K562 (cell line): ENCODE results near the gene CIAO3. TPM values are rescaled to one million over a fixed set of nuclear protein-coding genes. Genes with fewer than 3 reads are reported as not detected.
A peak's percentile ranks its signal among the peaks of the same experiment; 100 is the strongest.

ENCODE experiments used
- ATAC-seq: fragments of 200-7000 bp; cut with Tn5 transposase; 3 replicates; pipeline ENCODE4 v1.9.1; 2020; ENCODE audit warnings: moderate library complexity
- BruUV-seq: library from RNA; stranded (reverse); fragments of 400-500 nt; replicated peaks from 2 replicates; lab custom pipeline; 2021; lab: Mats Ljungman, UMichigan
- CTCF ChIA-PET: fragments of 300-600 bp; formaldehyde crosslinking; extraction: SDS; loops from one replicate; lab custom pipeline; 2021; ENCODE audit warnings: low intra/inter-chr PET ratio; lab: Yijun Ruan, JAX
- POLR2A ChIA-PET: fragments of 300-600, 350-650 bp; sonication (Branson Sonifier 250); formaldehyde crosslinking; extraction: SDS; loops from one replicate; lab custom pipeline; 2021; ENCODE audit warnings: antibody characterized with exemption, inconsistent platforms; lab: Yijun Ruan, JAX
- DNase-seq, 4 experiments: peaks; one replicate each; pipeline versions ENCODE4 v3.0.0 to v3.0.0-alpha.2; 2011 to 2018; ENCODE audit warnings: low spot score in 3 of 4, mixed read lengths in 3 of 4; ENCODE audit errors: extremely low read depth in 1 of 4
- FAIRE-seq: peaks from 2 replicates; lab custom pipeline; 2011; peaks lifted over from hg19 to GRCh38; lab: Jason Lieb, UNC
- H2AFZ ChIP-seq: 2 replicates; pipeline ENCODE4 v1.6.0; 2011; ENCODE audit warnings: low read depth, low read length, control low read depth, inconsistent platforms
- H3K27ac ChIP-seq: fragments of 200-600 bp; 3 replicates; pipeline ENCODE4 v1.8.0; 2011; ENCODE audit warnings: low read depth, mild to moderate bottlenecking, control low read depth, inconsistent platforms, low read length, moderate library complexity, mixed read lengths; ENCODE audit errors: extremely low read depth
- H3K27me3 ChIP-seq, 2 experiments: fragments of 300-600 bp in 1 of 2; 2 replicates in 1 of 2; 3 replicates in 1 of 2; pipeline versions ENCODE4 v1.6.0 to v1.8.0; 2011; ENCODE audit warnings: inconsistent platforms in 2 of 2, low read length in 2 of 2, mild to moderate bottlenecking in 1 of 2, mixed read lengths in 1 of 2, moderate library complexity in 1 of 2; ENCODE audit not compliant: control insufficient read depth in 2 of 2, insufficient read depth in 2 of 2
- H3K36me3 ChIP-seq: fragments of 300-600 bp; 3 replicates; pipeline ENCODE4 v1.8.0; 2011; ENCODE audit warnings: mild to moderate bottlenecking, low read length, inconsistent platforms; ENCODE audit not compliant: control insufficient read depth, insufficient read depth
- H3K4me1 ChIP-seq, 2 experiments: fragments of 200-600 bp in 1 of 2; replicated peaks in 1 of 2; 2 replicates in 1 of 2; 3 replicates in 1 of 2; pipeline versions ENCODE4 v1.5.1 to v1.8.0; 2011; ENCODE audit warnings: inconsistent platforms in 2 of 2, low read length in 2 of 2, mild to moderate bottlenecking in 1 of 2, mixed read lengths in 1 of 2, moderate library complexity in 1 of 2; ENCODE audit not compliant: control insufficient read depth in 2 of 2, insufficient read depth in 2 of 2
- H3K4me2 ChIP-seq: 2 replicates; pipeline ENCODE4 v1.6.1; 2011; ENCODE audit warnings: low read length, control low read depth, inconsistent platforms, mixed read lengths; ENCODE audit not compliant: insufficient read depth
- H3K4me3 ChIP-seq: fragments of 200-600 bp; sonication (generic), shearing (Covaris generic); 2 replicates; pipeline ENCODE4 v1.5.1; 2016; ENCODE audit warnings: control low read depth, inconsistent platforms
- H3K79me2 ChIP-seq: fragments of 200-600 bp; 3 replicates; pipeline ENCODE4 v1.8.0; 2011; ENCODE audit warnings: low read length, inconsistent platforms; ENCODE audit not compliant: control insufficient read depth, insufficient read depth
- H3K9ac ChIP-seq, 2 experiments: 2 replicates each; pipeline versions ENCODE4 v1.6.0 to v1.6.1; 2011; ENCODE audit warnings: low read depth in 2 of 2, low read length in 2 of 2, control low read depth in 1 of 2, inconsistent platforms in 1 of 2, mild to moderate bottlenecking in 1 of 2, mixed read lengths in 1 of 2; ENCODE audit not compliant: insufficient read depth in 1 of 2
- H3K9me1 ChIP-seq: one replicate; pipeline ENCODE4 v1.6.0; 2011; ENCODE audit warnings: inconsistent platforms, mild to moderate bottlenecking, low read length, moderate library complexity; ENCODE audit not compliant: control insufficient read depth, insufficient read depth
- H3K9me3 ChIP-seq: replicated peaks from 2 replicates; pipeline ENCODE4 v1.5.1; 2011; ENCODE audit warnings: low read depth, low read length, inconsistent platforms; ENCODE audit not compliant: control insufficient read depth, insufficient read depth
- H4K20me1 ChIP-seq: replicated peaks from 2 replicates; pipeline ENCODE4 v1.6.1; 2011; ENCODE audit warnings: low read length, inconsistent platforms, mixed read lengths; ENCODE audit not compliant: control insufficient read depth, insufficient read depth
- BCL6 ChIP-seq: fragments of 250-450 bp; sonication (Bioruptor Pico); IDR thresholded peaks from 2 replicates; pipeline ENCODE4 v1.4.0; 2020
- DIDO1 ChIP-seq: fragments of 450-650 bp; IDR thresholded peaks from 2 replicates; pipeline ENCODE4 v1.6.1; 2016; ENCODE audit warnings: low read depth, missing biosample characterization, missing genetic modification characterization
- FIP1L1 ChIP-seq: fragments of 200-400 bp; formaldehyde crosslinking; IDR thresholded peaks from 2 replicates; pipeline ENCODE4 v1.6.1; 2018; ENCODE audit warnings: mild to moderate bottlenecking, low read depth, low read length; ENCODE audit not compliant: poor library complexity, severe bottlenecking
- HDAC1 ChIP-seq, 2 experiments: fragments of 450-650 bp; IDR thresholded peaks; 2 replicates each; pipeline ENCODE4 v1.6.1; 2016 to 2017; ENCODE audit warnings: inconsistent platforms in 1 of 2, mild to moderate bottlenecking in 1 of 2, moderate library complexity in 1 of 2
- POLR2G ChIP-seq: fragments of 200-400 bp; formaldehyde crosslinking; IDR thresholded peaks from 2 replicates; pipeline ENCODE4 v1.6.1; 2017; ENCODE audit warnings: low read depth, mild to moderate bottlenecking, antibody characterized with exemption, low read length, moderate library complexity
- SMC3 ChIP-seq: conservative IDR thresholded peaks from 2 replicates; pipeline ENCODE4 v1.6.1; 2011; ENCODE audit warnings: low read depth, low read length, improper control_type of control experiment; ENCODE audit not compliant: insufficient read depth
- TGIF2 ChIP-seq: sonication (generic); formaldehyde crosslinking; IDR thresholded peaks from 2 replicates; pipeline ENCODE4 v1.8.1; 2022; ENCODE audit warnings: mild to moderate bottlenecking, missing genetic modification reagents, moderate library complexity
- ZFX ChIP-seq: sonication (generic); formaldehyde crosslinking; IDR thresholded peaks from 2 replicates; pipeline ENCODE4 v1.8.0; 2022; ENCODE audit warnings: mild to moderate bottlenecking, missing genetic modification reagents, moderate library complexity
- WGBS: fragments of 100-300 bp; shearing (Covaris generic); methylation state at CpG from one replicate; pipeline ENCODE4 v1.1.6; 2016; ENCODE audit warnings: low coverage, mixed read lengths; ENCODE audit not compliant: insufficient coverage; ENCODE audit errors: missing lambda C conversion rate; 5-methylcytosine and 5-hydroxymethylcytosine counted together
- in situ Hi-C: fragments of 300-500 bp; cut with MboI; formaldehyde crosslinking; loops from 4 replicates; pipeline ENCODE4 v1.15.0; 2018; ENCODE audit warnings: inconsistent platforms, mixed read lengths
- intact Hi-C: fragments of 100-400 bp; cut with micrococcal nuclease; formaldehyde crosslinking; loops from 2 replicates; pipeline ENCODE4 v1.14.2; 2022
- polyA plus RNA-seq, 8 experiments: library from polyadenylated mRNA; depleted of rRNA in 4 of 8; stranded (reverse) in 5 of 8; unstranded in 3 of 8; fragments of >200 nt; fragmentation: Nextera tagmentation in 2 of 8; fragmentation: Illumina TruSeq in 1 of 8; extraction: Ambion mirVana in 2 of 8; extraction: Trizol in 1 of 8; gene quantifications; 2 replicates each; pipeline versions ENCODE4 v1.2.1 to v1.2.3, GENCODE V29; 2011 to 2014; ENCODE audit warnings: inconsistent platforms in 1 of 8, missing spikeins in 1 of 8
- total RNA-seq, 7 experiments: library from RNA; depleted of rRNA in 6 of 7; stranded (reverse); fragments of >200 nt in 6 of 7; fragmentation: Illumina TruSeq in 2 of 7; extraction: Trizol in 2 of 7; gene quantifications; 2 replicates each; pipeline versions ENCODE4 v1.2.1 to v1.2.3, GENCODE V29; 2011 to 2021; ENCODE audit warnings: low replicate concordance in 1 of 7
- TF ChIP-seq, protein P1 (sequence below), 3 experiments: fragments of 200-800 bp in 1 of 3; sonication (Bioruptor generic) in 1 of 3; sonication (generic) in 1 of 3; formaldehyde crosslinking in 1 of 3; IDR thresholded peaks; 2 replicates each; pipeline versions ENCODE4 v1.6.1 to v1.8.0; 2016 to 2022; ENCODE audit warnings: mild to moderate bottlenecking in 2 of 3, missing compliant biosample characterization in 2 of 3, missing genetic modification characterization in 2 of 3, missing genetic modification reagents in 1 of 3
- TF ChIP-seq, protein P2 (sequence below): fragments of 450-650 bp; IDR thresholded peaks from 2 replicates; pipeline ENCODE4 v1.6.1; 2016; ENCODE audit warnings: antibody characterized with exemption
- TF ChIP-seq, protein P3 (sequence below), 3 experiments: IDR thresholded peaks in 2 of 3; conservative IDR thresholded peaks in 1 of 3; 2 replicates each; pipeline ENCODE4 v1.5.1; 2011 to 2012; ENCODE audit warnings: low read length in 3 of 3, mild to moderate bottlenecking in 3 of 3, control low read depth in 2 of 3, improper control_type of control experiment in 1 of 3, inconsistent platforms in 1 of 3, low read depth in 1 of 3, mixed read lengths in 1 of 3, moderate library complexity in 1 of 3; ENCODE audit not compliant: insufficient read depth in 2 of 3
- TF ChIP-seq, protein P4 (sequence below): IDR thresholded peaks from 2 replicates; pipeline ENCODE4 v1.6.1; 2011; ENCODE audit warnings: borderline replicate concordance, low read depth, mild to moderate bottlenecking, moderate library complexity, low read length; ENCODE audit not compliant: insufficient read depth, poor library complexity, severe bottlenecking

CIAO3 gene
- total and polyA plus RNA-seq, 9 of the 15 experiments (the other 6 are each of a cell fraction or from before 2014, with no cell fraction given), result 2.2 to 35.6 (median 18.7) TPM

DNA sequence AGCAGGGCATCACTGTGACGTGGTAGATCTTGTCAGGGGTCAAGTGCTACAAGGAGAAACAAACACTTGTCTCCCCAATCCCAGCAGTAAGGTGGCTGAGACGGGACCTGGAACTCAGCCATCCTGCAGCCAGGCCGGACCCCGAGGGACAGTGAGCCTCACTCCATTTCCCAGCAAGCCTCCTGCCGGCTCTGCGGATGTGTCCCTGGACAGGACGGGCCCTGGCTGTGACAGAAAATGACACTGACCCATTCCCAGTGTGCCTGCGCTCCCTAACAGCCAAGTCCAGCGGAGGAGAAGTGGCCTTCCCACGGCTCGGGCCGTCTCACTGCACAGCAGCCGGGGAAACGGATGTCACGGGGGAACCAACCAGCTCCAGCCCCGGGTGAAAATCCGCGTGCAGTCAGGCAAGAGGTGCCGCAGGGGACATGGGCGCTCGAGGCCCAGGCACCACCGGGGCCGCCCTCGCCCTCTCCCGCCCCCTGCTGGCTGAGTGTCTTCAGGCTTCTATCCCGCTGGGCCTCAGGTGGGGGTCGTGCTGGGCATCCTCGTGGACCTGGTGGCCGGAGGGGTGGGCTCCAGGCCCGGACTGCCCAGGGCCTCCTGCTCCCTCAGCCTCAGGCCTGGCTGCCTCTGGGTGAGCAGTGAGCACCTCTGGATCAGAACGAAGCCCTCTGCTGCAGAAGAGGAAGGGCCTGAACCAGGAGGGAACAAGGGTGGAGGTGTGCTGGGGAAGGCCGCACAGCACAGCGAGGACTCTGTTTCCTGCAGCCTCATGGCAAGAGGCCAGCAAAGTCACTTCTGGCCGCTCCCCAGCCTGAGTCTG is 7.2 kb downstream of the CIAO3 start:
- H3K79me2 ChIP-seq, result peaks cover 15% of the 10 kb centered on the region
- FAIRE-seq, result no peak
- H3K27ac ChIP-seq, result no peak overlapping the region
- peaks cover 13 to 96% of the 10 kb centered on the region in 2 experiments for H3K4me1 ChIP-seq
- intact Hi-C loops (no loop called here), in situ Hi-C loops (no loop called here)
- peaks cover 6% of the 10 kb centered on the region for H3K9me1 ChIP-seq
- H2AFZ ChIP-seq, result no peak overlapping the region
- DNase-seq, result peak; percentile 48 to 61 (median 56)
- peak overlapping the region in 1 of 2 experiments; percentile 89; a peak in 2 of 4 replicates for H3K9ac ChIP-seq
- H3K36me3 ChIP-seq, result peaks cover 87% of the 10 kb centered on the region; the same call in 2 of the 3 replicates
- no peak overlapping the region for H3K4me2 ChIP-seq
- ATAC-seq, result peak; percentile 71
- no peaks in the 10 kb centered on the region for H3K9me3 ChIP-seq
- CTCF ChIA-PET, result interaction anchor here (0.6 kb wide), 1 partner anchor 52 kb away, joined by 3 read pairs; no protein-coding TSS in a partner anchor
- H3K27me3 ChIP-seq, result no peaks in the 10 kb centered on the region
- no peak overlapping the region for H3K4me3 ChIP-seq
- no peaks in the 10 kb centered on the region; the same call in 1 of the 2 replicates for H4K20me1 ChIP-seq
- BruUV-seq, result no TSS peak
- WGBS, result 78% methylated on average over 19 of the region's 34 CpGs
- POLR2A ChIA-PET, result interaction anchor here (0.6 kb wide), 1 partner anchor 88 kb away, joined by 3 read pairs; no protein-coding TSS in a partner anchor
- TF ChIP-seq HDAC1 (IDR thresholded peaks at IDR 0.05) (0 out of 4 replicates have a peak, but pooled peaks of 1 of the 2 experiments have one; percentile 17), TGIF2 (CRISPR knock-in tag) (no peak), SMC3 (0 out of 2 replicates have a peak, but pooled peaks have one; percentile 16), ZFX (peak; percentile 33), POLR2G (peak; percentile 48; the same call in 1 of the 2 replicates), FIP1L1 (peak; percentile 73), DIDO1 (tag) (no peak), BCL6 (CRISPR knock-in tag) (no peak)
- TF ChIP-seq, protein P1, sequence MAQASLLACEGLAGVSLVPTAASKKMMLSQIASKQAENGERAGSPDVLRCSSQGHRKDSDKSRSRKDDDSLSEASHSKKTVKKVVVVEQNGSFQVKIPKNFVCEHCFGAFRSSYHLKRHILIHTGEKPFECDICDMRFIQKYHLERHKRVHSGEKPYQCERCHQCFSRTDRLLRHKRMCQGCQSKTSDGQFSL (CRISPR knock-in tag; IDR thresholded peaks at IDR 0.05), result 0 out of 2 replicates have a peak, but pooled peaks have one; percentile 32
- TF ChIP-seq, protein P1 (tag; IDR thresholded peaks at IDR 0.05), result no peak
- TF ChIP-seq, protein P2, sequence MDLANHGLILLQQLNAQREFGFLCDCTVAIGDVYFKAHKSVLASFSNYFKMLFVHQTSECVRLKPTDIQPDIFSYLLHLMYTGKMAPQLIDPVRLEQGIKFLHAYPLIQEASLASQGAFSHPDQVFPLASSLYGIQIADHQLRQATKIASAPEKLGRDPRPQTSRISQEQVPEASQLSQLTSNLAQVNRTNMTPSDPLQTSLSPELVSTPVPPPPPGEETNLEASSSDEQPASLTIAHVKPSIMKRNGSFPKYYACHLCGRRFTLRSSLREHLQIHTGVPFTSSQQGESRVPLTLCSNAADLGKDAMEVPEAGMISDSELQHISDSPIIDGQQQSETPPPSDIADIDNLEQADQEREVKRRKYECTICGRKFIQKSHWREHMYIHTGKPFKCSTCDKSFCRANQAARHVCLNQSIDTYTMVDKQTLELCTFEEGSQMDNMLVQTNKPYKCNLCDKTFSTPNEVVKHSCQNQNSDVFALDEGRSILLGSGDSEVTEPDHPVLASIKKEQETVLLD, result 0 out of 2 replicates have a peak, but pooled peaks have one; percentile 34
- TF ChIP-seq, protein P3, sequence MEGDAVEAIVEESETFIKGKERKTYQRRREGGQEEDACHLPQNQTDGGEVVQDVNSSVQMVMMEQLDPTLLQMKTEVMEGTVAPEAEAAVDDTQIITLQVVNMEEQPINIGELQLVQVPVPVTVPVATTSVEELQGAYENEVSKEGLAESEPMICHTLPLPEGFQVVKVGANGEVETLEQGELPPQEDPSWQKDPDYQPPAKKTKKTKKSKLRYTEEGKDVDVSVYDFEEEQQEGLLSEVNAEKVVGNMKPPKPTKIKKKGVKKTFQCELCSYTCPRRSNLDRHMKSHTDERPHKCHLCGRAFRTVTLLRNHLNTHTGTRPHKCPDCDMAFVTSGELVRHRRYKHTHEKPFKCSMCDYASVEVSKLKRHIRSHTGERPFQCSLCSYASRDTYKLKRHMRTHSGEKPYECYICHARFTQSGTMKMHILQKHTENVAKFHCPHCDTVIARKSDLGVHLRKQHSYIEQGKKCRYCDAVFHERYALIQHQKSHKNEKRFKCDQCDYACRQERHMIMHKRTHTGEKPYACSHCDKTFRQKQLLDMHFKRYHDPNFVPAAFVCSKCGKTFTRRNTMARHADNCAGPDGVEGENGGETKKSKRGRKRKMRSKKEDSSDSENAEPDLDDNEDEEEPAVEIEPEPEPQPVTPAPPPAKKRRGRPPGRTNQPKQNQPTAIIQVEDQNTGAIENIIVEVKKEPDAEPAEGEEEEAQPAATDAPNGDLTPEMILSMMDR (IDR thresholded peaks at IDR 0.05 in 2 of 3, conservative IDR thresholded peaks at IDR 0.05 in 1 of 3; ENCODE audit: insufficient read depth in 2 of 3, low read depth in 1 of 3, low read length in 3 of 3), result peak; percentile 59 to 79 (median 74)
- TF ChIP-seq, protein P4, sequence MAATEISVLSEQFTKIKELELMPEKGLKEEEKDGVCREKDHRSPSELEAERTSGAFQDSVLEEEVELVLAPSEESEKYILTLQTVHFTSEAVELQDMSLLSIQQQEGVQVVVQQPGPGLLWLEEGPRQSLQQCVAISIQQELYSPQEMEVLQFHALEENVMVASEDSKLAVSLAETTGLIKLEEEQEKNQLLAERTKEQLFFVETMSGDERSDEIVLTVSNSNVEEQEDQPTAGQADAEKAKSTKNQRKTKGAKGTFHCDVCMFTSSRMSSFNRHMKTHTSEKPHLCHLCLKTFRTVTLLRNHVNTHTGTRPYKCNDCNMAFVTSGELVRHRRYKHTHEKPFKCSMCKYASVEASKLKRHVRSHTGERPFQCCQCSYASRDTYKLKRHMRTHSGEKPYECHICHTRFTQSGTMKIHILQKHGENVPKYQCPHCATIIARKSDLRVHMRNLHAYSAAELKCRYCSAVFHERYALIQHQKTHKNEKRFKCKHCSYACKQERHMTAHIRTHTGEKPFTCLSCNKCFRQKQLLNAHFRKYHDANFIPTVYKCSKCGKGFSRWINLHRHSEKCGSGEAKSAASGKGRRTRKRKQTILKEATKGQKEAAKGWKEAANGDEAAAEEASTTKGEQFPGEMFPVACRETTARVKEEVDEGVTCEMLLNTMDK, result peak; percentile 79
